ENCODE data around the gene PRKCA. TPM values are rescaled to one million over a fixed set of nuclear protein-coding genes. Genes with fewer than 3 reads are reported as not detected.

The PRKCA gene
- total RNA-seq, 1 experiment from 2014 or later = 29.5 TPM

DNA sequence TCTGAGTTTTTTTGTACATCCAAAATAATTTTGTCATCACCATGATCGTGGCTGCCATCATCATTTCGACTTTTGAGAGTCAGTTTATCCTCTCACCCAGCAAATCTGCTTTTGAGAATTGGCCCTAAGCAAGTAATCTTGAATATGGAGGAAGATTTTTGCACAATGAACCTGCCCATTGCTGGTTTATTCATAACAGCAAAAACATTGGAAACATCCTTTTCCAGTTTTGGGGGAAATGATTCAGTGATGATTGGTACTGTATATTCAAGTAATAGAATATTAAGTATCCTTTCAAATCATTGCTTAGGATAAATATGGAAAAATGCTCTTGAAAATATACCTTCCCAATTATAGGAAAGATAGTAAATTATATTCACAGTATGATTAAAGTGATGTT lies 53.1 kb downstream of the PRKCA start (continued):
- TF ChIP-seq, protein P1, sequence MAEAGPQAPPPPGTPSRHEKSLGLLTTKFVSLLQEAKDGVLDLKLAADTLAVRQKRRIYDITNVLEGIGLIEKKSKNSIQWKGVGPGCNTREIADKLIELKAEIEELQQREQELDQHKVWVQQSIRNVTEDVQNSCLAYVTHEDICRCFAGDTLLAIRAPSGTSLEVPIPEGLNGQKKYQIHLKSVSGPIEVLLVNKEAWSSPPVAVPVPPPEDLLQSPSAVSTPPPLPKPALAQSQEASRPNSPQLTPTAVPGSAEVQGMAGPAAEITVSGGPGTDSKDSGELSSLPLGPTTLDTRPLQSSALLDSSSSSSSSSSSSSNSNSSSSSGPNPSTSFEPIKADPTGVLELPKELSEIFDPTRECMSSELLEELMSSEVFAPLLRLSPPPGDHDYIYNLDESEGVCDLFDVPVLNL (CRISPR knock-in tag; IDR thresholded peaks at IDR 0.05; ENCODE audit: borderline replicate concordance, low read depth) = no peak

DNA sequence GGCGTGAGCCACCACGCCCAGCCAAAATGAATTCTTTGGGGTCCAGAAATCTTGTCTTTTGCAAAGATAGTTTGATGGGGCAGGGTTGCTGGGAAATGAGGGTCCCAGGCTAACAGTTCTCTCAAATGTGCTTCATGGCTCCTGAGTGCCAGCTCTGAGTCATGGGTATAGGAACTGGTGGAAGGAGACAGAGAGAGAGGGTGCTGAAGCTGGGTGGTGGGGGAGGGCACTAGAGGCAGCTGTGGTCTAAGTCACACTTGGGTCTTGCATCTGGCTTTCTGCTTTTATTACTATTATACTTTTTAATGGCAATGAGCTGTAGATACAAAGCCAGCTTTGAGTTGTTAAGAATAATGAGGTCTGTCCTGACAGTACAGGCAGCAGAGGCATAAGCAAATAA lies 54.6 kb downstream of the PRKCA start:
- Mint-ChIP-seq H3K4me1 (peaks cover 54% of the 10 kb centered on the region), H3K9me3 (no peaks in the 10 kb centered on the region), H3K27me3 (ENCODE audit: low read depth) (no peaks in the 10 kb centered on the region), H3K27ac (no peak overlapping the region), H3K36me3 (no peaks in the 10 kb centered on the region), H3K4me3 (no peak overlapping the region)
- ChIA-PET POLR2A (no interaction called here), CTCF (interaction anchor here (1.2 kb wide), 1 partner anchor 46 kb away, joined by 3 read pairs; no protein-coding TSS in a partner anchor)
- DNase-seq (ENCODE audit: low spot score) (no peak), ATAC-seq (no peak)
- no peak for TF ChIP-seq TP53 (CRISPR knock-in tag; IDR thresholded peaks at IDR 0.05)
- TF ChIP-seq, protein P2, sequence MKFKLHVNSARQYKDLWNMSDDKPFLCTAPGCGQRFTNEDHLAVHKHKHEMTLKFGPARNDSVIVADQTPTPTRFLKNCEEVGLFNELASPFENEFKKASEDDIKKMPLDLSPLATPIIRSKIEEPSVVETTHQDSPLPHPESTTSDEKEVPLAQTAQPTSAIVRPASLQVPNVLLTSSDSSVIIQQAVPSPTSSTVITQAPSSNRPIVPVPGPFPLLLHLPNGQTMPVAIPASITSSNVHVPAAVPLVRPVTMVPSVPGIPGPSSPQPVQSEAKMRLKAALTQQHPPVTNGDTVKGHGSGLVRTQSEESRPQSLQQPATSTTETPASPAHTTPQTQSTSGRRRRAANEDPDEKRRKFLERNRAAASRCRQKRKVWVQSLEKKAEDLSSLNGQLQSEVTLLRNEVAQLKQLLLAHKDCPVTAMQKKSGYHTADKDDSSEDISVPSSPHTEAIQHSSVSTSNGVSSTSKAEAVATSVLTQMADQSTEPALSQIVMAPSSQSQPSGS (CRISPR knock-in tag; IDR thresholded peaks at IDR 0.05; ENCODE audit: borderline replicate concordance, low read depth) = no peak
- no peak for TF ChIP-seq KAT7 (CRISPR knock-in tag; IDR thresholded peaks at IDR 0.05; ENCODE audit: borderline replicate concordance)
- TF ChIP-seq, protein P3, sequence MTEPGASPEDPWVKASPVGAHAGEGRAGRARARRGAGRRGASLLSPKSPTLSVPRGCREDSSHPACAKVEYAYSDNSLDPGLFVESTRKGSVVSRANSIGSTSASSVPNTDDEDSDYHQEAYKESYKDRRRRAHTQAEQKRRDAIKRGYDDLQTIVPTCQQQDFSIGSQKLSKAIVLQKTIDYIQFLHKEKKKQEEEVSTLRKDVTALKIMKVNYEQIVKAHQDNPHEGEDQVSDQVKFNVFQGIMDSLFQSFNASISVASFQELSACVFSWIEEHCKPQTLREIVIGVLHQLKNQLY (CRISPR knock-in tag; IDR thresholded peaks at IDR 0.05) = no peak

DNA sequence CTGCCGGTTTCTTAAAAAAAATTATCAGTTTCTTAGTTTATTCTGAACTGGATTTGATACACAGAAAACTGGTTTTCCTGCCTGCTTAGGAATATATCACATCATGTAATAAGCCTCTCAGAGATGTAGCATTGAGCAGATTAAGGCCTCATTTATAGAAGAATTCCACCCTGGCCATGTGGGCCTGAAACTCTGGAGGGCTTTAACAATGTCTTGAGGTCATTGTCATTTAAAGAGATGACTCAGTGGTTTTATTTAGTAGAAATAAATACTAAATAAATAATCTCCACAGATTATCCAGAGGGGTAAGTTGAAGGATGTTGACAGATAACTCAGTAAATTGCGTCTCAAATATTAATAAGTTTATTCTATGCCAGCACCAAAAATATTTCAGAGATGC lies 56.9 kb downstream of the PRKCA start:
- CTCF ChIA-PET = interaction anchor here (1.4 kb wide), 1 partner anchor 208 kb away, joined by 3 read pairs; no protein-coding TSS in a partner anchor
- Mint-ChIP-seq H3K4me3 (no peak overlapping the region), H3K36me3 (no peaks in the 10 kb centered on the region), H3K4me1 (peaks cover 51% of the 10 kb centered on the region), H3K9me3 (no peaks in the 10 kb centered on the region), H3K27ac (no peak overlapping the region), H3K27me3 (ENCODE audit: low read depth) (no peaks in the 10 kb centered on the region)
- no peak for ATAC-seq
- POLR2A ChIA-PET = no interaction called here
- no peak for DNase-seq (ENCODE audit: low spot score)
- TF ChIP-seq NR1H2 (CRISPR knock-in tag; IDR thresholded peaks at IDR 0.05) = no peak
- no peak for TF ChIP-seq ELF4 (CRISPR knock-in tag; IDR thresholded peaks at IDR 0.05; ENCODE audit: low read depth)
- TF ChIP-seq KAT7 (CRISPR knock-in tag; IDR thresholded peaks at IDR 0.05; ENCODE audit: borderline replicate concordance) = no peak
- TF ChIP-seq, protein P4, sequence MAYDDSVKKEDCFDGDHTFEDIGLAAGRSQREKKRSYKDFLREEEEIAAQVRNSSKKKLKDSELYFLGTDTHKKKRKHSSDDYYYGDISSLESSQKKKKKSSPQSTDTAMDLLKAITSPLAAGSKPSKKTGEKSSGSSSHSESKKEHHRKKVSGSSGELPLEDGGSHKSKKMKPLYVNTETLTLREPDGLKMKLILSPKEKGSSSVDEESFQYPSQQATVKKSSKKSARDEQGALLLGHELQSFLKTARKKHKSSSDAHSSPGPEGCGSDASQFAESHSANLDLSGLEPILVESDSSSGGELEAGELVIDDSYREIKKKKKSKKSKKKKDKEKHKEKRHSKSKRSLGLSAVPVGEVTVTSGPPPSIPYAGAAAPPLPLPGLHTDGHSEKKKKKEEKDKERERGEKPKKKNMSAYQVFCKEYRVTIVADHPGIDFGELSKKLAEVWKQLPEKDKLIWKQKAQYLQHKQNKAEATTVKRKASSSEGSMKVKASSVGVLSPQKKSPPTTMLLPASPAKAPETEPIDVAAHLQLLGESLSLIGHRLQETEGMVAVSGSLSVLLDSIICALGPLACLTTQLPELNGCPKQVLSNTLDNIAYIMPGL (CRISPR knock-in tag; IDR thresholded peaks at IDR 0.05) = no peak
- TF ChIP-seq, protein P5, sequence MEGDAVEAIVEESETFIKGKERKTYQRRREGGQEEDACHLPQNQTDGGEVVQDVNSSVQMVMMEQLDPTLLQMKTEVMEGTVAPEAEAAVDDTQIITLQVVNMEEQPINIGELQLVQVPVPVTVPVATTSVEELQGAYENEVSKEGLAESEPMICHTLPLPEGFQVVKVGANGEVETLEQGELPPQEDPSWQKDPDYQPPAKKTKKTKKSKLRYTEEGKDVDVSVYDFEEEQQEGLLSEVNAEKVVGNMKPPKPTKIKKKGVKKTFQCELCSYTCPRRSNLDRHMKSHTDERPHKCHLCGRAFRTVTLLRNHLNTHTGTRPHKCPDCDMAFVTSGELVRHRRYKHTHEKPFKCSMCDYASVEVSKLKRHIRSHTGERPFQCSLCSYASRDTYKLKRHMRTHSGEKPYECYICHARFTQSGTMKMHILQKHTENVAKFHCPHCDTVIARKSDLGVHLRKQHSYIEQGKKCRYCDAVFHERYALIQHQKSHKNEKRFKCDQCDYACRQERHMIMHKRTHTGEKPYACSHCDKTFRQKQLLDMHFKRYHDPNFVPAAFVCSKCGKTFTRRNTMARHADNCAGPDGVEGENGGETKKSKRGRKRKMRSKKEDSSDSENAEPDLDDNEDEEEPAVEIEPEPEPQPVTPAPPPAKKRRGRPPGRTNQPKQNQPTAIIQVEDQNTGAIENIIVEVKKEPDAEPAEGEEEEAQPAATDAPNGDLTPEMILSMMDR (IDR thresholded peaks at IDR 0.05) = no peak
- TF ChIP-seq, protein P6, sequence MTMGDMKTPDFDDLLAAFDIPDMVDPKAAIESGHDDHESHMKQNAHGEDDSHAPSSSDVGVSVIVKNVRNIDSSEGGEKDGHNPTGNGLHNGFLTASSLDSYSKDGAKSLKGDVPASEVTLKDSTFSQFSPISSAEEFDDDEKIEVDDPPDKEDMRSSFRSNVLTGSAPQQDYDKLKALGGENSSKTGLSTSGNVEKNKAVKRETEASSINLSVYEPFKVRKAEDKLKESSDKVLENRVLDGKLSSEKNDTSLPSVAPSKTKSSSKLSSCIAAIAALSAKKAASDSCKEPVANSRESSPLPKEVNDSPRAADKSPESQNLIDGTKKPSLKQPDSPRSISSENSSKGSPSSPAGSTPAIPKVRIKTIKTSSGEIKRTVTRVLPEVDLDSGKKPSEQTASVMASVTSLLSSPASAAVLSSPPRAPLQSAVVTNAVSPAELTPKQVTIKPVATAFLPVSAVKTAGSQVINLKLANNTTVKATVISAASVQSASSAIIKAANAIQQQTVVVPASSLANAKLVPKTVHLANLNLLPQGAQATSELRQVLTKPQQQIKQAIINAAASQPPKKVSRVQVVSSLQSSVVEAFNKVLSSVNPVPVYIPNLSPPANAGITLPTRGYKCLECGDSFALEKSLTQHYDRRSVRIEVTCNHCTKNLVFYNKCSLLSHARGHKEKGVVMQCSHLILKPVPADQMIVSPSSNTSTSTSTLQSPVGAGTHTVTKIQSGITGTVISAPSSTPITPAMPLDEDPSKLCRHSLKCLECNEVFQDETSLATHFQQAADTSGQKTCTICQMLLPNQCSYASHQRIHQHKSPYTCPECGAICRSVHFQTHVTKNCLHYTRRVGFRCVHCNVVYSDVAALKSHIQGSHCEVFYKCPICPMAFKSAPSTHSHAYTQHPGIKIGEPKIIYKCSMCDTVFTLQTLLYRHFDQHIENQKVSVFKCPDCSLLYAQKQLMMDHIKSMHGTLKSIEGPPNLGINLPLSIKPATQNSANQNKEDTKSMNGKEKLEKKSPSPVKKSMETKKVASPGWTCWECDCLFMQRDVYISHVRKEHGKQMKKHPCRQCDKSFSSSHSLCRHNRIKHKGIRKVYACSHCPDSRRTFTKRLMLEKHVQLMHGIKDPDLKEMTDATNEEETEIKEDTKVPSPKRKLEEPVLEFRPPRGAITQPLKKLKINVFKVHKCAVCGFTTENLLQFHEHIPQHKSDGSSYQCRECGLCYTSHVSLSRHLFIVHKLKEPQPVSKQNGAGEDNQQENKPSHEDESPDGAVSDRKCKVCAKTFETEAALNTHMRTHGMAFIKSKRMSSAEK (CRISPR knock-in tag; IDR thresholded peaks at IDR 0.05; ENCODE audit: borderline replicate concordance) = no peak
- TF ChIP-seq ZNF232 (CRISPR knock-in tag; IDR thresholded peaks at IDR 0.05) = no peak
- TF ChIP-seq MXD4 (CRISPR knock-in tag; IDR thresholded peaks at IDR 0.05; ENCODE audit: borderline replicate concordance) = no peak
- TF ChIP-seq GRHL2 (CRISPR knock-in tag; IDR thresholded peaks at IDR 0.05; ENCODE audit: insufficient replicate concordance, severe bottlenecking) = no peak
- TF ChIP-seq, protein P7, sequence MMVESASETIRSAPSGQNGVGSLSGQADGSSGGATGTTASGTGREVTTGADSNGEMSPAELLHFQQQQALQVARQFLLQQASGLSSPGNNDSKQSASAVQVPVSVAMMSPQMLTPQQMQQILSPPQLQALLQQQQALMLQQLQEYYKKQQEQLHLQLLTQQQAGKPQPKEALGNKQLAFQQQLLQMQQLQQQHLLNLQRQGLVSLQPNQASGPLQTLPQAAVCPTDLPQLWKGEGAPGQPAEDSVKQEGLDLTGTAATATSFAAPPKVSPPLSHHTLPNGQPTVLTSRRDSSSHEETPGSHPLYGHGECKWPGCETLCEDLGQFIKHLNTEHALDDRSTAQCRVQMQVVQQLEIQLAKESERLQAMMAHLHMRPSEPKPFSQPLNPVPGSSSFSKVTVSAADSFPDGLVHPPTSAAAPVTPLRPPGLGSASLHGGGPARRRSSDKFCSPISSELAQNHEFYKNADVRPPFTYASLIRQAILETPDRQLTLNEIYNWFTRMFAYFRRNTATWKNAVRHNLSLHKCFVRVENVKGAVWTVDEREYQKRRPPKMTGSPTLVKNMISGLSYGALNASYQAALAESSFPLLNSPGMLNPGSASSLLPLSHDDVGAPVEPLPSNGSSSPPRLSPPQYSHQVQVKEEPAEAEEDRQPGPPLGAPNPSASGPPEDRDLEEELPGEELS (CRISPR knock-in tag; IDR thresholded peaks at IDR 0.05) = no peak
- TF ChIP-seq ZNF396 (CRISPR knock-in tag; IDR thresholded peaks at IDR 0.05; ENCODE audit: borderline replicate concordance) = no peak
- TF ChIP-seq, protein P1 (CRISPR knock-in tag; IDR thresholded peaks at IDR 0.05; ENCODE audit: borderline replicate concordance, low read depth) = no peak

Measured in WTC11 (cell line).